Right forelimb (tissue), 1 donor: ENCODE measurements around the gene HMCES.
"Not testable (repeated sequence)": the region's sequence is repeated elsewhere in the genome, so short reads cannot be mapped to it uniquely, and the experiment has no call there.

ENCODE experiments used
- DNase-seq: peaks from one replicate; pipeline ENCODE4 v3.0.0-alpha.2; 2018

Gene HMCES

GRCh38 chr3:129259612-129260477, 18.8 kb upstream of the HMCES start:
- no peak for DNase-seq

- DNase-seq = no peak
These were observed 18.1 kb upstream of the HMCES start for GRCh38 chr3:129260606-129261005.

- no peak for DNase-seq
These were observed 16.8 kb upstream of the HMCES start for GRCh38 chr3:129261894-129262293.

GRCh38 chr3:129263161-129263910, 15.3 kb upstream of the HMCES start:
- DNase-seq = no peak

GRCh38 chr3:129264994-129265393, 13.7 kb upstream of the HMCES start:
- not testable (repeated sequence) for DNase-seq

GRCh38 chr3:129266651-129267050, 12.0 kb upstream of the HMCES start:
- no peak for DNase-seq

GRCh38 chr3:129268396-129268795, 10.3 kb upstream of the HMCES start:
- no peak for DNase-seq

- DNase-seq = no peak
These were observed 7.0 kb upstream of the HMCES start for GRCh38 chr3:129271674-129272073.

- DNase-seq = no peak
These were observed 2.3 kb upstream of the HMCES start for GRCh38 chr3:129276385-129276784.

- DNase-seq = no peak
These were observed 820 bp upstream of the HMCES start for GRCh38 chr3:129277829-129278271.

- peak; percentile 65 for DNase-seq
These were observed 566 bp downstream of the HMCES start for GRCh38 chr3:129278966-129279906.

GRCh38 chr3:129280183-129280582, 1.5 kb downstream of the HMCES start:
- no peak for DNase-seq

- DNase-seq = no peak
These were observed 3.1 kb downstream of the HMCES start for GRCh38 chr3:129281726-129282125.

- no peak for DNase-seq
These were observed 4.2 kb downstream of the HMCES start for GRCh38 chr3:129282727-129283327.

GRCh38 chr3:129286081-129286480, 7.4 kb downstream of the HMCES start:
- DNase-seq = no peak

- DNase-seq = no peak
These were observed 9.8 kb downstream of the HMCES start for GRCh38 chr3:129288446-129288845.

GRCh38 chr3:129289201-129289921, 10.7 kb downstream of the HMCES start:
- DNase-seq = no peak

GRCh38 chr3:129291236-129291886, 12.7 kb downstream of the HMCES start:
- DNase-seq = no peak

- no peak for DNase-seq
These were observed 16.6 kb downstream of the HMCES start for GRCh38 chr3:129295286-129295685.

GRCh38 chr3:129304146-129304961, 25.7 kb downstream of the HMCES start:
- DNase-seq = no peak

- no peak for DNase-seq
These were observed 26.2 kb downstream of the HMCES start for GRCh38 chr3:129304962-129305222.
